ENCODE measurements around the gene SYDE1. TPM values are rescaled to one million over a fixed set of nuclear protein-coding genes. Genes with fewer than 3 reads are reported as not detected.

SYDE1 gene
- total RNA-seq, 1 experiment from 2014 or later: 15.0 TPM

GRCh38 chr19:15091918-15092753, 15.1 kb upstream of the SYDE1 start:
- H3K27ac Mint-ChIP-seq: no peak overlapping the region
- ChIA-PET CTCF (interaction anchor here (0.5 to 3.1 kb wide), 77 partner anchors 8 to 783 kb away, joined by 3 to 80 read pairs (median 4); partner anchors contain the start of genes AKAP8, AKAP8L, BRD4 and OR1I1), POLR2A (interaction anchor here (0.6 to 0.7 kb wide), 3 partner anchors 14 to 288 kb away, joined by 3 to 4 read pairs (median 4); no protein-coding TSS in a partner anchor)
- no peaks in the 10 kb centered on the region for H3K9me3 Mint-ChIP-seq
- TF ChIP-seq CTCF (IDR thresholded peaks at IDR 0.05) (peak; percentile 69), NR1H2 (CRISPR knock-in tag; IDR thresholded peaks at IDR 0.05) (no peak)
- no peaks in the 10 kb centered on the region for H3K36me3 Mint-ChIP-seq
- H3K27me3 Mint-ChIP-seq (ENCODE audit: low read depth): peaks cover 8% of the 10 kb centered on the region
- ATAC-seq (peak; percentile 76), DNase-seq (ENCODE audit: low spot score) (peak; percentile 35)
- H3K4me3 Mint-ChIP-seq: no peak overlapping the region
- no peaks in the 10 kb centered on the region for H3K4me1 Mint-ChIP-seq

- Mint-ChIP-seq H3K4me3 (no peak overlapping the region), H3K9me3 (no peaks in the 10 kb centered on the region), H3K27me3 (ENCODE audit: low read depth) (no peaks in the 10 kb centered on the region), H3K27ac (no peak overlapping the region), H3K4me1 (no peaks in the 10 kb centered on the region), H3K36me3 (no peaks in the 10 kb centered on the region)
- DNase-seq (ENCODE audit: low spot score) (no peak), ATAC-seq (no peak)
- POLR2A ChIA-PET: no interaction called here
- CTCF ChIA-PET: interaction anchor here (0.9 to 3.1 kb wide), 12 partner anchors 8 to 307 kb away, joined by 3 to 80 read pairs (median 11); partner anchors contain the start of genes OR1I1 and SYDE1
- TF ChIP-seq ZMAT4 (CRISPR knock-in tag; IDR thresholded peaks at IDR 0.05): no peak
- TF ChIP-seq, protein P1, sequence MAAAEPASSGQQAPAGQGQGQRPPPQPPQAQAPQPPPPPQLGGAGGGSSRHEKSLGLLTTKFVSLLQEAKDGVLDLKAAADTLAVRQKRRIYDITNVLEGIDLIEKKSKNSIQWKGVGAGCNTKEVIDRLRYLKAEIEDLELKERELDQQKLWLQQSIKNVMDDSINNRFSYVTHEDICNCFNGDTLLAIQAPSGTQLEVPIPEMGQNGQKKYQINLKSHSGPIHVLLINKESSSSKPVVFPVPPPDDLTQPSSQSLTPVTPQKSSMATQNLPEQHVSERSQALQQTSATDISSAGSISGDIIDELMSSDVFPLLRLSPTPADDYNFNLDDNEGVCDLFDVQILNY (CRISPR knock-in tag; IDR thresholded peaks at IDR 0.05): no peak
- no peak for TF ChIP-seq TEAD4 (CRISPR knock-in tag; IDR thresholded peaks at IDR 0.05)
- TF ChIP-seq ZNF232 (CRISPR knock-in tag; IDR thresholded peaks at IDR 0.05): no peak
- TF ChIP-seq ZNF512 (CRISPR knock-in tag; IDR thresholded peaks at IDR 0.05; ENCODE audit: borderline replicate concordance): no peak
- TF ChIP-seq PREB (CRISPR knock-in tag; IDR thresholded peaks at IDR 0.05; ENCODE audit: borderline replicate concordance): no peak
- TF ChIP-seq ELF4 (CRISPR knock-in tag; IDR thresholded peaks at IDR 0.05; ENCODE audit: low read depth): no peak
- no peak for TF ChIP-seq TEAD1 (CRISPR knock-in tag; IDR thresholded peaks at IDR 0.05)
- TF ChIP-seq, protein P2, sequence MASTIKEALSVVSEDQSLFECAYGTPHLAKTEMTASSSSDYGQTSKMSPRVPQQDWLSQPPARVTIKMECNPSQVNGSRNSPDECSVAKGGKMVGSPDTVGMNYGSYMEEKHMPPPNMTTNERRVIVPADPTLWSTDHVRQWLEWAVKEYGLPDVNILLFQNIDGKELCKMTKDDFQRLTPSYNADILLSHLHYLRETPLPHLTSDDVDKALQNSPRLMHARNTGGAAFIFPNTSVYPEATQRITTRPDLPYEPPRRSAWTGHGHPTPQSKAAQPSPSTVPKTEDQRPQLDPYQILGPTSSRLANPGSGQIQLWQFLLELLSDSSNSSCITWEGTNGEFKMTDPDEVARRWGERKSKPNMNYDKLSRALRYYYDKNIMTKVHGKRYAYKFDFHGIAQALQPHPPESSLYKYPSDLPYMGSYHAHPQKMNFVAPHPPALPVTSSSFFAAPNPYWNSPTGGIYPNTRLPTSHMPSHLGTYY (CRISPR knock-in tag; IDR thresholded peaks at IDR 0.05): no peak
- TF ChIP-seq PRDM15 (CRISPR knock-in tag; IDR thresholded peaks at IDR 0.05): no peak
- TF ChIP-seq ZNF416 (CRISPR knock-in tag; IDR thresholded peaks at IDR 0.05): no peak
Measured at GRCh38 chr19:15093001-15093400, 14.2 kb upstream of the SYDE1 start.
